GM19324 (cell line): ENCODE results near the gene NIPSNAP3A.

Source experiments
- ATAC-seq: cut with Tn5 transposase; IDR thresholded peaks from one replicate; pipeline ENCODE4 v1.9.1; 2021; ENCODE audit warnings: mild to moderate bottlenecking, moderate library complexity; ENCODE audit not compliant: unreplicated experiment, low FRiP score

NIPSNAP3A gene

GRCh38 chr9:104800068-104800785 is 52.7 kb downstream of the NIPSNAP3A start:
- ATAC-seq = no peak

- ATAC-seq = no peak
Measured at GRCh38 chr9:104802110-104802509, 54.6 kb downstream of the NIPSNAP3A start.

GRCh38 chr9:104802906-104803305 is 55.4 kb downstream of the NIPSNAP3A start:
- ATAC-seq = no peak

- ATAC-seq = no peak
Measured at GRCh38 chr9:104805441-104805840, 58.0 kb downstream of the NIPSNAP3A start.

GRCh38 chr9:104808035-104808614 is 60.6 kb downstream of the NIPSNAP3A start:
- no peak for ATAC-seq
